Glomerular endothelial cell (primary cell): ENCODE data around the gene MEIS2. TPM values are rescaled to one million over a fixed set of nuclear protein-coding genes. Genes with fewer than 3 reads are reported as not detected.

Source experiments
- DNase-seq: peaks from one replicate; pipeline ENCODE4 v3.0.0-alpha.2; 2011; ENCODE audit warnings: low read depth, low spot score; ENCODE audit errors: extremely low read depth
- total RNA-seq: library from RNA; depleted of rRNA; stranded (reverse); fragments of >200 nt; gene quantifications from 2 replicates; pipeline ENCODE4 v1.2.3, GENCODE V29; 2015

The MEIS2 gene
- total RNA-seq: 103 and 119 TPM in 2 replicates

DNA sequence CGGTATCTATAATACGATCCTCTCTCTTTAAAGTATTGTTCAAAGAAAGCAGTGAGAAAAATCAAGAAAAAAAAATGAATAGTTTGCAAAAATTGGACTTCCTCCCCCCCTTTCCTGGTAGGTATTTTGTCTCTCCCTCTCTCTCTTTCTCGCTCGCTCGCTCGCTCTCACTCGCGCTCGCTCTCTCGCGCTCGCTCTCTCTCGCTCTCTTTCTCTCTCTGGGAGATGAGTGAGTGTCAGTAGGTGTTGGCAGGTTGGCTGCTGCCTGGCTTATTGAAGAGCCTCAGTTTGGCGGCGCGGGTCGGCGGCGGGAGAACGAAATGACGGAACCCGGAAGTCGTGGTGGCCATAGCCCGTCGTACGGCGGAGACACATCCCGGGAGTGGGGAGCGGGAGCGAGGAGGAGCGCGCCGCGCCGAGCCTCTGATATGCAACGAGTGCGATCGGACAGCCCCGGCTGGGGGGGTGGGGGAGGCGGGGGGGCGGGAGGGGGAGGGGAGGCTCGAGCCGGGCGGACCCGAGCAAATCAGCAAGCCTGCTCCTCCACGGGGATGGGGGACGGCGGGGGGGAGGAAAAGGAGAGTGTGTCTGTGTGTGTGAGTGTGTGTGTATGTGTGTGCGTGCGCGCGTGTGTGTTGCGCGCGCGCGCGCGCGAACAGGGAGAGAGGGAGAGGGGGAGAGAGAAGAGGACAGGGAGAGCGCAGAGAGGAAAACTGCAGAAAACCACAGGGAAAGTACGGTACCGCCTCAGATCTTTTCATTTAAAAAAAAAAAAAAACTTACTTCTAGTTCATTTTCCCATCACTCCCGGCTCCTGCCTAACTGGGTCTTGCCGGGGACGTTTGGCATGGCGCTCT, at the start of gene MEIS2:
Gene MEIS2 (minus strand): TSS at position 441 of the 857 bp plus-strand sequence. CDS start 1,083 bp downstream, outside the sequence.
- no peak for DNase-seq

DNA sequence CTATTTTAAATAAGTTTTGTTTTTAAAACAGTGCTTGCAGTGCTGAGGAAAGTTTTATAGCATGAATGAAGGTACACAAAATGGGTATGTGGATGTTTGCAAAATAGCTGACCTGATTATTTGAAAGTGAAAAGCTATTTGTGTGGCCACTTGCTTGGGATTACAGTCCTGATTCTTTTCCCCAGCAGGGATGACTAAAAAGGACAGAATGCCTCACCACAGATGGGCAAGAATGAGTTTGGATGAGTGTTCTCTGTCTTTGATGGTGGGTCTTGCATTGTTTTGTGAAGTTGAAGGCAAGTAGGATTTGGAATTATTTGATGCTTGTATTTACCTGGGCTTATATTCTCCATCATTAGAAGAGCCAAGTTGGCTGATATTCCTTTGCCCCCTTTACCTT, 48.8 kb upstream of the MEIS2 start:
- DNase-seq: no peak

DNA sequence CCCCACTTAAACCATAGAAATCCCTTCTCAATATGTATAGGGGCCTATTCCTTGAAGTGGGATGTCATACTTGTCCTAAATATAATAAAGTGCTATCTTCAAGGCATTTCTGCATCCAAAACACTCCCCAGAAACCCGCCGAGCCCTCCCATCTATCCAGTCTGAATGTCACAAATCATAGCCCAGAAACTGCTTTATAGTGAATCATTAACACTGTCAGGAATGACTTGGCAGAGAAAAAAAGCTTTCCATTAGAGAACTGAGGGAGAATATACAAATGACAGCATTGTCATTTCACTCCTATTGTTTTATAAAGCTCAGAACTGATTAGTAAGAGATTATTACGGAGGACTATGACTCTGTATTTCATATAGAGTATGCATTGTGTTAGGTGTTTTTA, 48.4 kb upstream of the MEIS2 start:
- DNase-seq: no peak

DNA sequence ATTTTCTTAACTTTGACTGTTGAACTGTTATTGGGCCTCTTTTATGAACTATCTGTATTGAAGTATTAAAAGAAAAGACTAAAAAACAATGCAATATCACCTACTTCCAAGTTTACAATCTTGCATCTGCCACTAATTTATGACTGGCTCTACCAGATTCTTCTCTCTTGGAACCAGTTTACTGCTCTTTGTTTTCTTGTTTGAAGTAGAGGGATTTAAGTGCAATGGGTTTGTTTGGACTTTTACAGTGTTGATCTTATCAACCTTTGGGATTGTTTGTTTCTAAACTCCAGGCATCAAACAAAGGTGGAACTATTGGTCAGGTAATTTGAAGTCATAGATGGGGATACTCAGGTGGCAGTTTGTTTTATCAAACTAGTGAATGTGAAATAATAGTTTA, 43.0 kb upstream of the MEIS2 start:
- DNase-seq: no peak

DNA sequence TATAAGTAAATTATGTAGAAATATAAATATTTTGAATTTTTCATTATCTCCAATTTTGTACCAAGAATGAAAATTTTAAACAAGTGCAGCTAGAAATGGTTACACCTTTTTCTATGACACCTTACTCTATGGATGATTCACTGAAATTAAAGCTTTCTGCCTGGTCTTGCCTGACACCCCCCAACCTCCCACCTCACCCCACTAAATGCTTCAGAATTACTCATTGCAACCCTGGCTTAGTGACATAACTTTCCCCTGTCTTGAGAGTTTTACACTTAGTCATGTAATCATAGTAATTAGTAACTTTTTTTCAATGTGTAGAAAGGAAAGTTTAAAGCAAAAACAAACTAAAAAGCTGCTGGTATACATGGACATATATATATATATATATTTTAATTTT, 42.0 kb upstream of the MEIS2 start:
- DNase-seq: no peak

DNA sequence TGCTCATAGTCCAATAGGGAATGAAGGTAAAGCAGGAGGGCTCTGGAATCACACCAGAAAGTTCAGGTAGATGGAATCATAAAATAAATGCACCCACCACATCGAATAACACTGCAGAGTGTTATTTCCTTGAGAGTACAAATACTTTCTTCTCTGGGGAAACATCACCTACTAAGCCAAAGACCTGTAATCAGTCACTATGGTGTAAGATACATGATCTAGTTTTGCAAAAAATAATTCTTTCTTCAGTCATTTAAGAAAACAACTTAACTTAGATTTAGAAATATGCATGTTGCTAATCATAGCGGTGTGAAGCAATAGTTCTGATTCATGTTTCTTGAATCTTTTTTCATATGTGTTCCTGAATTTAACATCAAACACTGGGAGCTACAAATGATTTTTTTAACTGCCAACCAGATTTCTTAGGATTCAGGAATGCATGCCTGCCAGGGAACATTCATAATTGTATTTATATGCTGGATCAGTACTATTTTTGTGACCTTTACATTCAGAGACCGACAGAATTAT, 40.2 kb upstream of the MEIS2 start:
- DNase-seq: no peak

DNA sequence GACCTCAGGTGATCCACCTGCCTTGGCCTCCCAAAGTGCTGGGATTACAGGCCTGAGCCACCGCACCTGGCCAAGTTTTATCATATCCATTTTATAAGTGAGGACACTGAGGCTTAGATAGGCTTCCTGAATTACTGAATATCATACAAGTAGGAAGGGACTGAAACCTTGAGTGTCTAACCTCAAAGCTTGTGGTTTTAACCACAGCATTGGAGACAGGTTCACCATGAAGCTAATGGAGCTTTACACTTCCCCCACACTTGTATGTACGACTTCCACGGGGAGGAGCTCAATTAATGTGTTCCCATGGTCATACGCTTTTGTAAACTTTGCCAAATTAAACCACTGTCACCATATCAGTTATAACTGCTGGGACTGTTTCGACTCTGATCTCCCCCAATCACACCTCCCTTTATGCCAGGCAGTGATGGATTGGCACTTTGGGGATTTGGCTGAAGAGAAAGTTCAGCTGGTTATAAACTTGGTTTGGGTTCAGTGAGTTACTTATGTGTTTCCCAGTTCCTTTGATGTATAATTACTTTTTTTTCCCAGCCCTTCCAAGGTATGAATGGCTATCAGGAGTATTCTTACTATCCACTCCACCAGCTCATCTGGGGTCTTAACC, 38.4 kb upstream of the MEIS2 start:
- no peak for DNase-seq

DNA sequence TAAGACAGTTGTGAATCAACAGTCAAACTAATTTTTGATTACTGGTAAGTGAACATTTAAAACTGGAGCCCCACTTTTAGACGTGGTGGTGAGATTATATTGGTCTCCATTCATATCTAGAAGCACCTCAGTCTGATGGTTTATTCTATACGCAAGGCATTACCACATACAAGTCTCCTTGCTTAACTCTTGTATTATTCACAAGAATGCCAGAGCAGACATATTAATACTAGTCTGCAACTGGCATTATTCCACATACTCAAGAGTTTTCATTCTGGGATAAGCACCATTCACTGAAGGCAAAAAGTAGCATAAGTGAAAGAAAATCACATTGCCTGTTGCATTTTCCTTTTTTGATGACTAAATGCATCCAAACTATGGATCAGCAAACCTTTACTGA, 36.9 kb upstream of the MEIS2 start:
- no peak for DNase-seq

DNA sequence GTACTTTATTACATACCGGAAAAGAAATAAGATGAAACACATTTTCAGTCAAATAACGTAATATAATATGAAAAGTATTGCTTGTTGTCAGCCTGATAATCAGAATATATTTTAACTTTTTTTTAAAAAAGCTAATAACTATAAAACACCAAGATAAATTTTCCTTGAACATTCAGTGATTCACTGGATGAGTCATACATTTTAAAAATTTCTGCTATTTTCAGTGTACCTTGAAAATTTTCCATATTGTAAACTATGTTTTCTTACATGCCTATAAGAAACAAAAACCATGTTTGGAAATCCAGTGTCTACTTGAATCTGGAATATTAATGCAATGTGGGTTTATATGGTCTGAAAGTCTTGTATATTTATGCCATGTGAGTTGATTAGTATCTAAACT, 36.3 kb upstream of the MEIS2 start:
- no peak for DNase-seq

DNA sequence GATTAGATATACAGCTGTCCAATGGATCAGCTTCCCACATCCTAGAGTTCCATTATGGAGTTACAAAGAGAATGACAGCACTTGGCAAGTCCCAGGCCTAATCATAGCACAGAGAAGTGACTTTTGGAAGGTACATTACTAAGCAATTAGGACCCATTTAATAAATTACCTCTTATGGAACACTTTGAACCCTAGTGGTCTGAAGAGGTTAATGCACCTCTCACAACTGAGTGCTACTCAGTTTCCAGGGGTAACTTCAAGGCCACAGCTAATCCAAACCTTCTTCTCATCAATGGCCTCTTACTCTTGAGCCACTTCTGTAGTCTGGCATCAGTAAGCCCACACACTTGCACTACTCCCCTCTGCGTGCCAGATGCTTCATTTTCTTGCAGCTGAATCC, 34.9 kb upstream of the MEIS2 start:
- DNase-seq: no peak

DNA sequence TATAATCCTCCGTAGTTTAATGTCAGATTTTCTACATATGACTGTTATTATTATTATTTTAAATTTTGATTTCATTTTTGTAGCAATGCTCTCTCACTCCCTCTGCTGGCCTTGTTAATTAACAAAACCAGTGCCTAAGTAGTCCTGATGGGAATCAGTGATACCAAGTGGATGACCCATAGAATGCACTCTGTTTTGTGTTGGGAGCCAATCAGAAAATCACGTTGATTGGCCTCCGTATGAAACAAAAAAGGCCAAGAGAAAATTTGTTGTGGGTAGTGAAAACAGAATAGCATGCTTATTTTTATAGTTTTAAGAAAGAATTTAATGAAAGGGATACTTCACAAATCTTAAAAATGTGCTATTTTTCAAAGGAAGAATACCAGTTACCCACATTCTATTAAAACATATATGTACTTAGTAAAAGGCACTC, 34.4 kb upstream of the MEIS2 start:
- no peak for DNase-seq

DNA sequence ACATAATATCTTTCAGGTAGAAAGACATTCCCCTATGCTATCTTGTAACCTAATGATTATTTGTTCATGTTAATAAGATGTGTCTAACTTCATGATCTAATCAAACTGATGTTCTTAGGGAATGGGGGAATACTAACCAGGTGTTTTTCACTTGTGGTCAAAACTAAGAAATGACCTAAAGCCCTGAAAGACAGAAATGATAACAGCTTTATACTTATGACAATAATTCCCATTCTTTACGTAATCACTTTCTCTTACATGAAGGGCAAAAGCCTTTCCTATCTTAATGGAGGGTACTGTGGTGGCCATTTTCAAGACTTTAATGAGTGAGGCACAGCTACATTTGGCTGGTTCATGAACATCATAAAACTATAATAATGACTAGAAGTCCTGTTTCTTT, 33.9 kb upstream of the MEIS2 start:
- no peak for DNase-seq

DNA sequence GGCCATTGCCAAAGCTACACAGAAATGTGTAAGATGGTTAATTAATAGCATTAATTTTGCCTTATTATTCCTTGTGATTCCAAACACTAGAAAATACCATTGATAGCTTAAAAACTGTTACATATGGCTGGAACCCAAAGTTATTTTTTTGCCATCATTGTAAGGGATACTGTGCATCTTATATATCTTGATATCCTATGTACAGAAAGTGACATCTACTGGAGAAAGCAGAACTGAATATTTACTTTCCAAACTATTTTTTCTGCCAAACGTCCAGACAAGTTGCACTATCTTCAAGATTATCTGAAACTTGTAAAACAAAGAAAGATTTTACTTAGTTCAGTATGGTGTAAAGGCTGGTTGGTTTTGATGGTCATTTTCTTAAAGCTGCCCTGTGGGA, 33.3 kb upstream of the MEIS2 start:
- no peak for DNase-seq

DNA sequence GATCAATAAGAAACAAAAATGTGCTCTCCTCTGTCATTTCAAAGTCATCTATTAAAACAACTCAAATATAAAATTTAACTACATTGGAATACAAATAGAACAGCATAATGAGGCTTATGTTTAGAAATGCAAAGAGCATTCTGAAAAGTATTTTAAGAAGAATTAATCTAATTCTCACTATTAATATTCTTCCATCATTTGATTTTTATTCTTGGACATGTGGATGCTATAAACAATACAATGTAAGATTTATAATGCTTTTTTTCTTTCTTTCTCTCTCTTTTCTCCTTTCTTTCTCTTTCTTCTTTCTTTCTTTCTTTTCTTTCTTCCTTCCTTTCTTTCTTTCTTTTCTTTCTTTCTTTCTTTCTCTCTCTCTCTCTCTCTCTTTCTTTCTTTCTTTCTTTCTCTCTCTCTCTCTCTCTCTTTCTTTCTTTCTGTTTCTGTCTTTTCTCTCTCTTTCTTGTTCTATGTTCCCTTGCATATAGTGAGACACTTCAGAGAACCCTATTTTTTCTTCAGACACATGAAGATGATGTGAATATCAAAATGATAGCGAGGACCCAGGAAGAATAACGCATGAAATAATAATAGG, 32.6 kb upstream of the MEIS2 start:
- no peak for DNase-seq

DNA sequence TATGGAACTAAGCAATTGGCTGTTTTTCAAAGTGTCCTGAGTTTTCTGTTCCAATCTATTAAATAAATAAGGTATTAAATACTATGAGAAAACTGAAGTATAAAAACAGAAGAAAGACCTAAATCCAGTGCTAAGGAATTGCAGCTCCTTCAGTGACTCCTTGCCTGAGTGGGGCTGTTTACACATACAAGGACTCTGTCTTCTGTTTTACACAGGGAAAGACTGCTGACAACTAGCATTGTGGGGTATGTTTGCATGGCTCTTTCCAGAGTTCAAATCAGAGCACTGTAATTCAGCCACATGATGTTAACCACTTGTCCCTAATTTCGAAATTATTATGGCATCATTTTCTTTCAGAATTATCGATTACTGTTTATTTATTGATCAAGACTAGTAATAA, 31.3 kb upstream of the MEIS2 start:
- no peak for DNase-seq

DNA sequence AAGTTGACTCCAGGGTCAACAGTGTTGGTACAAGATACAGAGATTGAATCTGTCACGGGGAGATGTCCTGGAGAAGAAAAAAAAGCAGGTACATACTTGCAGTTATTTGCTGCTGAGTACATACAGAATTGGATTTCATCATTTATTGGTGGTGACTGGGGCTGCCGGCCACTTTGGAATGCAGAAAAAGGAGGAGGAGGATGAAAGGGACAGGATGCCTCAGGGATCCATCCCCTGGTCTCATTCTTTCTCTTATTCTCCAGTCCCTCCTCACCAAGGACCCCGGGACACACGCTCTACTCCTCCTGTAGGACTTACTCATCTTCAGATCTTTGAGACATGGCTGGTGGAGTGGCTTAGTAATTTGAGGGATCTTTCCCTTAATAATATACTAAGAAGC, 30.0 kb upstream of the MEIS2 start:
- no peak for DNase-seq

DNA sequence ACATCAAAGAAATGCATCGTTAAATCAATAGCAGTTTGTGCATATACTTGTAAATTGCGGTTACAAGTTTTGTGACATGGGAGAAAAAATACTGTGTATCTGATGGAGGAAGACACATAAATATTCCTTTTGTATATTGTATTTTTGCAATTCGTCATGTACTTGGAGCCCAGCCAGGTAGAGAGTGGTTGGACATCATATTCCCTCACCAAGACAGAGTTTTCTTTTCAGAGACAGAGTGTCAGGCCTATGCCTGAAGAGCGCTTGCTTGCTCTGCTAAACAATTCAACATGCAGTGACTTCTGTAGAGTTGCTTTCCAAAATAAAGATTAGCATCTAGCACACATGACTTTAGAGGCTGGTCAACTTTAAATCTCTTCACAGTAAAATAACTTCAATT, 24.8 kb upstream of the MEIS2 start:
- DNase-seq: no peak

DNA sequence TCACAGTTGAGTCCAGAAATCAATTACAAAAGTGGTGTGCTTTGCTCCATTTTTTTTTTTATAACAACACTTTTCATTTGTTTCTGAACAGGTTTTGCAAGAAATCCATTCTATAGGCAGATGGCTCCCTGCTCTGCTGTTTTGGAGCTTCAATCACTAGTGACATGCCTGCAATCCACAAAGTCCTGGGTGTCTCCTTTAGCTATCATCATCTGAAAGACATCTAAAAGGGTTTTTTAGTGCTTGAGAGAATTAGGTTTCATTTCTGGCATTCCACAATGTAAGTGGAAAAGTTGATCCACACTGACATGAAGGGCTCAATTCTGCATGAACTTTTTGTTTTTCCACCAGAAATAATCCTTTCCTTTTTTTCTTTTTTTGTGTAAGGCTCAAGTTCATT, 24.0 kb upstream of the MEIS2 start:
- DNase-seq: no peak

DNA sequence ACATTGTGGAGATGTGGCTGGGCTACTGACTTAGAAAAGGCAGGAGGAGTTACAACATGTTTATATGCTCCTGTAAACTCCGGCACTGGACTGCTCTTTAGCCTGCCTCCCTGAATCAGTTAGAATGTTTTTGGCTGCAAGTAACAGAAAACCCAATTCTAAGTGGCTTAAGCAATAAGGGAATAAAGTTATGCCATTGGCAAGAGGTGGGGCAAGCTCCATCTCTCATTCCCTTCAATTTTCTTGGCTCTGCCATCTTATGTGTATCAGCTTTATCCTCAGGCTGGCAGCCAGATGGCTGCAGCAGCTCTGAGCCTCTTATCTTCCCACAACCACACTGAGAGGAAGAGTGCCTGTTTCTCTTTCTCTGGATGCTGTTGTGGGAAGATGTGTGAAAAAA, 22.4 kb upstream of the MEIS2 start:
- no peak for DNase-seq

DNA sequence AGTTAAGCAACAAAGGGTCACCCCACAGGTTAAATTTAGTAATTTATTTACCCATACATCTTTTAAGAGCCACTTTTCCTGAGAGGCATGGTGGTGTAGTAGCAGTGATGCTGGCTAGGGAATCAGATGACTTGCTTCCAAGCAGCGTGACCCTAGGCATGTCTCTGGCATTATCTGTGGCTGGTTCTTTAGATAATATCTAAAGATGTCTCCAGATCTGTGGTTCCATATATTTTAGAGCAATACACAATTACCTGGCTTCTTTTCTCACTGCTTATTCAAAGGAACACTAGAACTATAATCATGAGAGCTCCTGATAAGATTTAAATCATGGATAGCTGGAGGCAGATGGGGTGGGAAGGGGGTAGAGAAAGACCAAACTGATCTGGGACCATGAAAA, 21.1 kb upstream of the MEIS2 start:
- DNase-seq: no peak

DNA sequence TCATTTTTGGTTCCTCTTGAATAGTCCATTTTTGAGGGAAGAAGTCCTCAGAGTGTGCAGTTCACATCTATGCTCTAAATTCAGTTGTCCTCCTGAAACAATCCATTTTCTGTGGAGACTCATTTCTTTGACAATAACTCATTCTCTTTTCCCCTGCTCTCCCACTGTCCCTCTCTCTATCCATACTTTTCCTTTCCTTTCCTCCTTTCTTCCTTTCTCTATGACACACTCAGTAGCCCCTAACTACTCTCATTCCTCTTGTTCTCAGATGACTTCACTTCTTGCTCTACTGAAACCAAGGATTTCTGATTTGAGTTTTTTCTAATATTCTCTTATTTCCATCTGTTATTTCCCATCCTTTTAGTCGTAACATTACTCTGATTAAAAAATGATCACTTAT, 16.7 kb upstream of the MEIS2 start:
- DNase-seq: no peak

DNA sequence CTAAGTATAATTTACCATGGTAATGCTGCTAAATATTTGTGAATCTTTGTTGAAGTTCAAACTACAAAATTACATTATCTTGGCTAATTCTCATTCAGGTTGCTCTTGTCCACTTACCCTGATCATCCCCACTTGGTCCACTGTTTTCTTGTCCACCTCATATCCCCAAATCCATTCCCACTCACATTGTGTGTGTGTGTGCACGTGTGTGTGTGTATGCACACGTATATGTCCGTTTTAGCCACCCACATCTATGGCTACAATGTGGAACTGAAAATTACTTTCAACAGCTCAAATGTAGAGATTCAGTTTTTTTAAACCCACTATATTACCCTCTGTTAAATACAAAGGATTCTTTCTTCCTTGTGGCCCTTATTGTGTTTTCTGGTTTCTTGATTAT, 15.2 kb upstream of the MEIS2 start:
- no peak for DNase-seq
